RPMI7951 (cell line): ENCODE data around the gene LSAMP. TPM values are rescaled to one million over a fixed set of nuclear protein-coding genes. Genes with fewer than 3 reads are reported as not detected.
"Not testable (repeated sequence)": the region's sequence is repeated elsewhere in the genome, so short reads cannot be mapped to it uniquely, and the experiment has no call there.

ENCODE experiments used
- DNase-seq: peaks from one replicate; pipeline ENCODE4 v3.0.0-alpha.2; 2012; ENCODE audit warnings: low read depth
- total RNA-seq: library from RNA; depleted of rRNA; stranded (reverse); fragments of >200 nt; shearing (Covaris generic); gene quantifications from 2 replicates; pipeline ENCODE4 v1.2.3, GENCODE V29; 2014

Gene LSAMP
- total RNA-seq, 1 experiment from 2014 or later = 0.12 TPM

- DNase-seq = no peak
These were observed 687.1 kb downstream of the LSAMP start for GRCh38 chr3:115758076-115758763.

- DNase-seq = not testable (repeated sequence)
These were observed 692.3 kb downstream of the LSAMP start for GRCh38 chr3:115752978-115753377.
